Mucosa of descending colon (tissue), 3 donors: Measurements from ENCODE around the gene CYP4F22. TPM values are rescaled to one million over a fixed set of nuclear protein-coding genes. Genes with fewer than 3 reads are reported as not detected.

ENCODE experiments used
- ATAC-seq: fragments of 200-7000 bp; cut with Tn5 transposase; one replicate; pipeline ENCODE4 v1.9.1; 2020; ENCODE audit warnings: mild to moderate bottlenecking, moderate library complexity
- DNase-seq, 3 donors: peaks; one replicate each; pipeline ENCODE4 v3.0.0-alpha.2; 2020
- H3K36me3 ChIP-seq: fragments of 200-600 bp; one replicate; pipeline ENCODE4 v1.8.0; 2021; ENCODE audit warnings: low read depth, mild to moderate bottlenecking
- H3K4me1 ChIP-seq: fragments of 200-600 bp; one replicate; pipeline ENCODE4 v1.8.0; 2021; ENCODE audit warnings: low read depth, mild to moderate bottlenecking
- H3K4me3 ChIP-seq: fragments of 200-600 bp; one replicate; pipeline ENCODE4 v1.8.0; 2021; ENCODE audit warnings: mild to moderate bottlenecking
- H3K9me3 ChIP-seq: fragments of 200-600 bp; one replicate; pipeline ENCODE4 v1.8.0; 2021; ENCODE audit warnings: mild to moderate bottlenecking
- intact Hi-C, 2 donors: fragments of 100-400 bp; cut with DNase I in 1 of 2; cut with micrococcal nuclease in 1 of 2; formaldehyde crosslinking; loops; one replicate each; pipeline versions ENCODE4 v1.11.0 to v1.11.1; 2022; cut with DNase I, micrococcal nuclease
- total RNA-seq, 3 donors: library from RNA; stranded (reverse); fragmentation: NEBNext Ultra II Directional in 2 of 3; extraction: Animal tissue kit (Norgen Biotek cat#: 25700) in 2 of 3; gene quantifications; one replicate each; pipeline versions ENCODE4 v1.2.1 to v1.2.4, GENCODE V29; 2021 to 2023
- TF ChIP-seq, protein P1 (sequence below): fragments of 200-600 bp; IDR thresholded peaks from one replicate; pipeline ENCODE4 v1.8.0; 2022; ENCODE audit warnings: antibody characterized with exemption, mild to moderate bottlenecking
- donor health status: DM: no; HTN: no; CAD: no; lungs with moderate emphysema.
- donor health status: DM: no; HTN: no; CAD: no.
- donor health status: DM: no; HTN: yes; CAD: no.

The CYP4F22 gene
- total RNA-seq, 3 donors from 2014 or later, result 0.12 to 0.19 TPM; not detected in 1

DNA sequence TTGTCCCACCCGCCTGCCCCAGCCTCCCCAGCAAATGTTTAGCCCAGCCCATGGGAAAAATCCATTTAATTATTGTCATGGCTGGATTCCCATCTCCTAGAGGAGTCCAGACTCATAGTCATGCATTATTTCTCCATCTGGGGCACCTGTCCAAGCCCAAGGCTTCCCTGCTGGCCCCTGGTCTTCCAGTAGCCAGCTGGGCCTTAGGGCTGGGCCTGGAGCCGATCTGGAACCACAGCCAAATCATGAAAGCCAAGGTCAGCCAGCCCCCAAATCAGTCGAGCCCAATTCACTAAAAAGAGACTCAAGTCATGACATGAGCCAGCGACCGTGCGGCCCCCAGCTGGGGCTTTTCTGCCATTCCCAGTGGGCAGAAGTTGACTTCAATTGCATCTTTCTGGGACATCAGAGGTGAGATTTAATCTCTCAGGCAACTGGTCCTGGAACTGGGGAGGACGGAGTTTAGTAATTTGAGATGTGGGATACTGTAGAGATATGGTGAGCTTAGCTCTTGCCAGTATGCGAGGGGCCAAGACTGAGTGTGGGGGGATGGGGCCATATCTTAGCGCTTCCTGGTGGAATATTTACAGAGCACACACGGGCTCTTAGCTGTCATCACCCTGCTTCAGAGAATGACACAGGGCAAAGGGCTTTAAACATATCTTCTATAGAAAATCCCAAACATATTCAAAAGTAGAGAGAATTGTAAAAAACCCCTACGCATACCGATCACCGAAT, 19.7 kb upstream of the CYP4F22 start:
- Histone ChIP-seq H3K36me3 (no peaks in the 10 kb centered on the region), H3K4me1 (no peaks in the 10 kb centered on the region), H3K9me3 (peaks cover 2% of the 10 kb centered on the region), H3K4me3 (no peak overlapping the region)
- ATAC-seq (no peak), DNase-seq (no peak)
- TF ChIP-seq, protein P1, sequence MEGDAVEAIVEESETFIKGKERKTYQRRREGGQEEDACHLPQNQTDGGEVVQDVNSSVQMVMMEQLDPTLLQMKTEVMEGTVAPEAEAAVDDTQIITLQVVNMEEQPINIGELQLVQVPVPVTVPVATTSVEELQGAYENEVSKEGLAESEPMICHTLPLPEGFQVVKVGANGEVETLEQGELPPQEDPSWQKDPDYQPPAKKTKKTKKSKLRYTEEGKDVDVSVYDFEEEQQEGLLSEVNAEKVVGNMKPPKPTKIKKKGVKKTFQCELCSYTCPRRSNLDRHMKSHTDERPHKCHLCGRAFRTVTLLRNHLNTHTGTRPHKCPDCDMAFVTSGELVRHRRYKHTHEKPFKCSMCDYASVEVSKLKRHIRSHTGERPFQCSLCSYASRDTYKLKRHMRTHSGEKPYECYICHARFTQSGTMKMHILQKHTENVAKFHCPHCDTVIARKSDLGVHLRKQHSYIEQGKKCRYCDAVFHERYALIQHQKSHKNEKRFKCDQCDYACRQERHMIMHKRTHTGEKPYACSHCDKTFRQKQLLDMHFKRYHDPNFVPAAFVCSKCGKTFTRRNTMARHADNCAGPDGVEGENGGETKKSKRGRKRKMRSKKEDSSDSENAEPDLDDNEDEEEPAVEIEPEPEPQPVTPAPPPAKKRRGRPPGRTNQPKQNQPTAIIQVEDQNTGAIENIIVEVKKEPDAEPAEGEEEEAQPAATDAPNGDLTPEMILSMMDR, result no peak
- intact Hi-C loops, result no loop called here

DNA sequence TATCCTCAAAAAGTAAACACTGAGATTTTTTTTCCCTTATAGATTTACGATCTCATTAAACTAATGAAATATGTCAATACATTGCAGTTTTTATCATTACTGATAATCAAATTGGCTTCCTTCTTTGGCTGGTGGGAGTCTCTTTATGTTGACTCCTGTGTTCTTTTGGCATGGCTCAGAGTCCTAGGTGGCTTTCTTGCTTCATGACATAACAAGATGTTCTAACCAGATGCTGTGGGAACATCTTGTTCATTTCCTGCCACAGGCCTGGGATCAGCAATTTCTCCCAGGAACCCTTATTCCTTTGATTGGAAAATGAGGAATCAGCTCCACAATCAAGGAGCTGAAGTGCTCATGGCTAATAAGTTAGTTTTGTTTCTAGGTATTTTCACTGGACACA, 13.2 kb upstream of the CYP4F22 start:
- intact Hi-C loops, result no loop called here
- H3K4me3 ChIP-seq, result no peak overlapping the region
- H3K36me3 ChIP-seq, result no peaks in the 10 kb centered on the region
- ATAC-seq (no peak), DNase-seq (no peak)
- no peaks in the 10 kb centered on the region for H3K9me3 ChIP-seq
- TF ChIP-seq, protein P1, result no peak
- no peaks in the 10 kb centered on the region for H3K4me1 ChIP-seq

DNA sequence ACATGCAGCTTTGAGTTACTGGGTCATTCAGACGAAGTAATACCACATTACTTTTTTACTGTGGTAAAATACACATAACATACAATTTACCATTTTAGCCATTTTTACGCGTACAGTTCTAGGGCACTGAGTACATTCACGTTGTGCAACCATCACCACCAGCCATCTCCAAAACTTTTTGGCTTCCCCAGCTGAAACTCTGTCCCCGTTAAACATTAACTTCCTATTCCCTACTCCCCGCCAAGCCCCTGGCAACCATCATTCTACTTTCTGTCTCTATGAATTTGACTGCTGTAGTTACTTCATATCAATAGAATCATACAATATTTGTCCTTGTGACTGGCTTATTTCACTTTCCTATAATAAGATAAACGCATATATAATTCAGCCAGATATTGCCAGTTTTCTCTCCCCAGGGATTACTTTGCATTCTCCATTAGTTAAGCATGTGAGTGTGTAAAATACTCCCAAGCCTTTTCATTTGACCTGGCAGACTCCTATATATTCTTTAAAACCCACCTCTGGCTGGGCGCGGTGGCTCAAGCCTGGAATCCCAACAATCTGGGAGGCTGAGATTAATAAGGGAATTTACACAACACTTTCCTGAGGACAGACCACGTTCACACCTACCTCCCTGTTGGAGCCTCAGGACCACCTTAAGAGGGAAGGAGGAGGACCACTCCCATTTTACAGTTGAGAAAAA, 10.0 kb upstream of the CYP4F22 start:
- Histone ChIP-seq H3K36me3 (no peaks in the 10 kb centered on the region), H3K4me3 (no peak overlapping the region), H3K4me1 (no peaks in the 10 kb centered on the region), H3K9me3 (no peaks in the 10 kb centered on the region)
- DNase-seq (no peak), ATAC-seq (no peak)
- intact Hi-C loops, result no loop called here
- TF ChIP-seq, protein P1, result no peak

DNA sequence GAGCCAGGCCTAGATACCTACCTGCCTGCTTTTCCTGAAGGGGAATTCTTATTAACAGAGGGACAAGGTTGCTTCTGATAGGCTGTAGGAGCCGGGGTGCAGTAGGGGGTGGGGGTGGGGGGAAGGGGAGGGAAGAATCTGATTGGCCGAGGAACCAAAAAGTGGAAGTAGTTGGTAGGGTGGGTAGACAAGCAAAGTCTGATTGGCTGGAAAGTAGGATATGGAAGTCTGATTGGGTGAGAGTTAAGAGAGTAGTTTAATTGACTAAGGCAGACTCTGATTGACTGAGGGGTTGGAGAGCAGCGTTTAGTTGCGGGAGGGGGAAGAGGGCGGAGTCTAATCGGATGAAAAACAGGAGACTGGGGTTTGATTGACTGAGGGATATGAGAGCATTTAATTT, 9.4 kb upstream of the CYP4F22 start:
- TF ChIP-seq, protein P1, result no peak
- H3K36me3 ChIP-seq, result no peaks in the 10 kb centered on the region
- no peaks in the 10 kb centered on the region for H3K4me1 ChIP-seq
- intact Hi-C loops, result no loop called here
- DNase-seq (no peak), ATAC-seq (no peak)
- no peak overlapping the region for H3K4me3 ChIP-seq
- no peaks in the 10 kb centered on the region for H3K9me3 ChIP-seq

DNA sequence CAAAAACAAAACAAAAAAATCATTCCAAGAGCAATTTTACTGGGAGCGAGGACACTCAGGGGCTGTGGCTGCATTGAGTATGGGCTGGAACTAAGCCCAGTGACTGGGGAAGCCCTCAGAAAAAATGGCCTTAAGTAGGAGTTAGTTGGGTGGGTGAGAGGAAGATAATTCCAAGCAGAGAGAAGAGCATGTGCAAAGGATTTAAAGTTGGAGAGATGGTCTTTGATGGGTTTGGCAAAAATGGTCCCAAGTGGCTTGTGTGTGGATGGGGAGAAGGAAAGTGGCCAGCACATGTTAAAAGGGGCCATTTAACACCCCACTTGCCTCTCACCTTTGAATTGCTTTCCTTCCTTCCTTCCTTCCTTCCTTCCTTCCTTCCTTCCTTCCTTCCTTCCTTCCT, 6.7 kb upstream of the CYP4F22 start:
- intact Hi-C loops, result no loop called here
- TF ChIP-seq, protein P1, result no peak
- no peak overlapping the region for H3K4me3 ChIP-seq
- no peaks in the 10 kb centered on the region for H3K36me3 ChIP-seq
- DNase-seq (no peak), ATAC-seq (no peak)
- no peaks in the 10 kb centered on the region for H3K9me3 ChIP-seq
- no peaks in the 10 kb centered on the region for H3K4me1 ChIP-seq
